HG03342 (cell line): ENCODE measurements around the gene RHBDF1.
"Not testable (repeated sequence)": the region's sequence is repeated elsewhere in the genome, so short reads cannot be mapped to it uniquely, and the experiment has no call there.

Source experiments
- ATAC-seq: cut with Tn5 transposase; IDR thresholded peaks from one replicate; pipeline ENCODE4 v1.9.1; 2021; ENCODE audit warnings: mild to moderate bottlenecking, moderate library complexity; ENCODE audit not compliant: unreplicated experiment

RHBDF1 gene

GRCh38 chr16:60929-61878 lies 11.2 kb downstream of the RHBDF1 start:
- no peak for ATAC-seq

DNA sequence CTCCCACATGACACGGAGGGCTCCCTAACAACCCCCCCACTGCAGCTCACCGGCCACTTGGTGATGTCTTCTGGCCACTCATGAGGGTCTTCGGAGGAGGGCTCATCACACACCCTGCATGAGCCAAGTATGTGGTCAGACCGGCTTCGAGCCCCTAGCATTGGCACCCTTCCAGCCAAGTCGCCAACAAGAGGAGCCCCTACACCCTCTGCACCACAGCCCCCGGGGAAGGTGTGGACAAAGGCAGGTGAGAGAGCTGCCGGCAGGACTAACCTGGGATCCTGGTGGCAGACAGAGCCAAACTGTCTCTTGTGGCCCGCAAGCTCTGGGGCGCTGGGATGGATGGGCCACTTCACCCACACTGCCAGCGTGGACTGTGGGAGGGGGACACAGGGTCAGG lies 12.3 kb downstream of the RHBDF1 start:
- no peak for ATAC-seq

GRCh38 chr16:59440-60059 lies 12.9 kb downstream of the RHBDF1 start:
- no peak for ATAC-seq

GRCh38 chr16:58491-59439 lies 13.7 kb downstream of the RHBDF1 start:
- no peak for ATAC-seq

DNA sequence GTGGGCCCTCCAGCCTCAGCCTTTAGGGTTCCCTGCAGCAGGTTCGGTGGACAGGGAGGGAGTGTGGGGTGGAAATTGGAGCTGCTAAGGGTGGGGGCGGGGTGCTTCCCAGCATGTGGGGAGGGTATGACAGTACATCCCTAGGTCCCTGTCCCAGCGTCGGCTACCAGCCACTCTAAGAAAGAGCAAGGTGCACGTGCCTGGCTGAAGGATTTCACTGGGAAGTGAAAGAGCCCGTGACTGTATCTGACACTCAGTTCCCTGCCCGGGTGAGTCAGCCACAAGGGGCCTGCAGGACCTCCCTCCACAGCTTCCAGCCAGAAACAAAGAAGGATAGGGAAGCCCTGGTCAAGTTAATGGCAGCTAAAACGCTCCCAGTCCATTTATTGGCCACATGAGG lies 14.7 kb downstream of the RHBDF1 start:
- no peak for ATAC-seq

DNA sequence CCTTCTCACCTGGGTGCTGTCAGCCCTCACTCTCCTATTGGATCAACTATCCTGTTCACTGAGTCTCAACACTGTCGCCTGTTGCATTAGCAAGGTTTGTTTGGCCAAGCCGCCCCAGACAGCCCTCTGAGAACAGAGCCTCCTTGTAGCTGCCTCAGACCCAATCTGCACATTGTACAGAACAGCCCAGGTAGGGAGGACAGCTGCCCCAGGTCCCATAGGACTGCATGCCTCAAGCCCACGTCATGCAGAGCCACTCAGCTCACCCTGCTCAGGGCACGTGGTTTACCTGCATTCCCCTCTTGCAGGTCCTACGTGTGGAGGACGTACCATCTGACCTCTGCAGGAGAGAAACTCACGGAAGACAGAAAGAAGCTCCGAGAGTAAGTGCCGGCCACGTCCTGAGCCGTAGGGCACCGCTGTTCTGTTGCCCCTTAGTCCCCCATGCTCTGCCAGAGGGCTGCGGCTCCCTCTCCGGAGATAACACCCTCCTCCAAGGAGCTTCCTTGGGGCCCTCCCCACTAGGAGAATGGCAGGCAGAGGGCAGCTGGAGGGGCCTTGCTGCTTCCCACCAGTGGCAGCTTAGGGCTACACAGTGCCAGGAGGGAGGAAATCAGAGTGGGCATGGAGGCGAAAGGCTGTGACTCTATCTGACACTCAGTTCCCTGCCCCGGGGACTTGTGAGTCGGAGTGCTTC lies 16.1 kb downstream of the RHBDF1 start:
- no peak for ATAC-seq

DNA sequence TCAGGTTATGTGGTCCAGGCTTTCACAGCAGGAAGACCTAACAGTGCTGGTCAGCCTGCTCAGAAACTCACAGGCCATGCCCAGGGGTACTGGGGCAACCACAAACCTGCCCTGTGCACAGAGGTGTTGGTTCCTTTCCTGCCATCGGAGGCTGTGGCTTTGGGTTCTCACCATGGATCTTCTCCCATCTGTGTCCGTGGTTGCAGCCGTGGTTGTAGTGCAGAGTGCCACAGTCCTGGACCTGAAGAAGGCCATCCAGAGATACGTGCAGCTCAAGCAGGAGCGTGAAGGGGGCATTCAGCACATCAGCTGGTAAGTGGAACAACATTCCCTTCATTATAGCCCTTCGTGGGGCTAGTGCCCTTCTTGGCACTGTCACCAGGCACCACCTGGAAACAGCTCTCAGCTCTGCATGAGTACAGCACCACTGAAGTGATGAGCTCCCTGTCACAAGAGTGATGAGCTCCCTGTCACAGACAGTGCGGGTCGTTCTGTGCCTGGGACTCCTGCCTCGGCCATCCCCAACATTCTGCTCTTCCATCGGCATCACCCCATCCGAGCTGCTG lies 16.8 kb downstream of the RHBDF1 start:
- no peak for ATAC-seq

GRCh38 chr16:54237-54581 lies 18.2 kb downstream of the RHBDF1 start:
- no peak for ATAC-seq

DNA sequence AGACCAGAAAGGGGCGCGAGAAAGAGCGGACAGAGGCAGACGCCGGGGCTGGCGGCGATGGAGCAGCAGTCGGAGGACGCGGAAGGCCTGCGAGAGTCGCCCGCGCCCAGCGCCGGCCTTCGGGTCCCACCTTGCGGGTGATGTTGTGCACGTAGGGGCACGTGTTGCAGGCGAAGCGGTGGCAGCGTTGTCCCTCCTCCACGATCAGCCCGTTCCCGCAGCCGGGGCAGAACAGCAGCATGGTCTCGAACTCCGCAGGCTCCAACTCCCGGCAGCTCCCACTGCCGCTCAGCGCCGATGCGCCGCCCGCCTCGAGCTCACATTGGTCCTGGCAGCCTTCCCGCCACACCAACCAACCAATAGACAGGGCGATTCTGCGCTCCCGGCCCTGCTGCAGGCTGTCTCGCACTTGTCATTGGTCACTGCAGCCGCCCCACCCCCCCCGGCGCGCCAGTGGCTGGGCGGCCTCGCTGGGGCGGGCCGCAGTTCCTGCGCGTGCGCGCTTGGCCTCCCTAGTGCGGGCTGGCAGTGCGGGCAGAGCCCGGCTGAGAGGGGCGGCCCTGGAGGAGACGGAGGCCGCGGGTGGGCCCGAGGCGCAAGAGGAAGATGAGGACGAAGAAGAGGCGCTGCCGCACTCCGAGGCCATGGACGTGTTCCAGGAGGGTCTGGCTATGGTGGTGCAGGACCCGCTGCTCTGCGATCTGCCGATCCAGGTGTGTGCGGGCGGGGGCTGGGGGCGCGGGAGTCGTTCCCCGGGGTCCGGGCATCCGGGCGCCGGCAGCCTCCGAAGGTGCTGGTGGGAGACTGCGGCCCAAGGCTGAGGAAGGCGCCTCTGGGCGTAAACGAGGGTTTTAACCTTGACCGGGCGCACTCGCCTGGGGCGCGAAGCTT lies 18.8 kb downstream of the RHBDF1 start, which contains the start of the genes POLR3K and SNRNP25:
TSS of gene POLR3K (minus strand) at position 263 of the 891 bp plus-strand sequence. CDS start at position 241, 22 bp downstream.
TSS of gene SNRNP25 (plus strand) at position 483 of the 891 bp plus-strand sequence. CDS start at position 672, 189 bp downstream.
- peak; percentile 94 for ATAC-seq

- no peak for ATAC-seq
Measured at GRCh38 chr16:50769-51591, 21.5 kb downstream of the RHBDF1 start.

- ATAC-seq = no peak
Measured at GRCh38 chr16:47234-47633, 25.2 kb downstream of the RHBDF1 start.

DNA sequence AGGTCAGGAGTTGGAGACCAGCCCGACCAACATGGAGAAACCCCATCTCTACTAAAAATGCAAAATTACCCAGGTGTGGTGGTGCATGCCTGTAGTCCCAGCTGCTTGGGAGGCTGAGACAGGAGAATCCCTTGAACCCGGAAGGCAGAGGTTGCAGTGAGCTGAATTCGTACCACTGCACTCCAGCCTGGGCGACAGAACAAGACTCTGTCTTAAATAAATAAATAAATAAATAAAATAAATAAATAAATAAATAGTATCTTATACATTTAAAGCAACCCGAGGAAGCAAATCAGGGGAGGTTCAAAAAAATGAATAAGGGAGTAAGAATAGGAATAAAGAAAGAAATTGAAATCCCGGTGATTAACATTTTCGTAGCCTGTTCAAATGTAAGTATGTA lies 25.9 kb downstream of the RHBDF1 start:
- ATAC-seq = not testable (repeated sequence)

- no peak for ATAC-seq
Measured at GRCh38 chr16:45454-45853, 27.0 kb downstream of the RHBDF1 start.

- ATAC-seq = no peak
Measured at GRCh38 chr16:44655-45054, 27.8 kb downstream of the RHBDF1 start.

DNA sequence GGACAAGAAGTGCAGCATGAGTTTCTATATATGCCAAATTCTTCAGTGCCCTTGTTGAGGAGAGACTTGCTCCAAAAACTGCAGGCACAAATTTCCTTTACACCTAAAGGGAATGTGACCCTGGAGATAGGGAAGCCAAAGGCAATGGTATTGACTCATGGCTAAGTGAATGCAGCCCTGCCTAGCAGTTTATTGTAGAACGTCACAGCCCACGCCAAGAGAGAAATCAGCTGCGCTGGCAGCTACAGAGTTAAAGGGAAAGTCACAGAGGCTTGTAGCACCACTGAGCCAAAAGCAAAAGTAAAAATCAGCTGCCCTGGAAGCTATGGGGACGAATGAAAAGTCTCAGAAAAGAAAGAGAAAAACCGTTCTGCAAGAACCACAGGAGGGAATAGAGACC lies 29.1 kb downstream of the RHBDF1 start:
- ATAC-seq = no peak

GRCh38 chr16:42691-43090 lies 29.7 kb downstream of the RHBDF1 start:
- no peak for ATAC-seq

- ATAC-seq = no peak
Measured at GRCh38 chr16:42069-42457, 30.4 kb downstream of the RHBDF1 start.

GRCh38 chr16:41439-42068 lies 30.9 kb downstream of the RHBDF1 start:
- ATAC-seq = no peak
